RWPE1 (cell line): ENCODE measurements around the gene ITGAD.

Experiments used
- CTCF ChIA-PET: fragments of 350-600 bp; sonication (Branson Sonifier 250); formaldehyde crosslinking; extraction: SDS; loops from one replicate; lab custom pipeline; 2021; lab: Yijun Ruan, JAX
- POLR2A ChIA-PET: fragments of 400-600 bp; formaldehyde crosslinking; extraction: SDS; loops from one replicate; lab custom pipeline; 2020; ENCODE audit warnings: antibody characterized with exemption; ENCODE audit not compliant: low non-redundant PET; lab: Yijun Ruan, JAX
- DNase-seq: peaks from one replicate; pipeline ENCODE4 v3.0.0; 2012; ENCODE audit warnings: low spot score
- H3K27ac ChIP-seq: fragments of 450-650 bp; 2 replicates; pipeline ENCODE4 v1.5.1; 2017
- TF ChIP-seq, protein P1 (sequence below): fragments of 450-650 bp; conservative IDR thresholded peaks from 2 replicates; pipeline ENCODE4 v1.5.1; 2017; ENCODE audit warnings: low read depth, mild to moderate bottlenecking

ITGAD gene

DNA sequence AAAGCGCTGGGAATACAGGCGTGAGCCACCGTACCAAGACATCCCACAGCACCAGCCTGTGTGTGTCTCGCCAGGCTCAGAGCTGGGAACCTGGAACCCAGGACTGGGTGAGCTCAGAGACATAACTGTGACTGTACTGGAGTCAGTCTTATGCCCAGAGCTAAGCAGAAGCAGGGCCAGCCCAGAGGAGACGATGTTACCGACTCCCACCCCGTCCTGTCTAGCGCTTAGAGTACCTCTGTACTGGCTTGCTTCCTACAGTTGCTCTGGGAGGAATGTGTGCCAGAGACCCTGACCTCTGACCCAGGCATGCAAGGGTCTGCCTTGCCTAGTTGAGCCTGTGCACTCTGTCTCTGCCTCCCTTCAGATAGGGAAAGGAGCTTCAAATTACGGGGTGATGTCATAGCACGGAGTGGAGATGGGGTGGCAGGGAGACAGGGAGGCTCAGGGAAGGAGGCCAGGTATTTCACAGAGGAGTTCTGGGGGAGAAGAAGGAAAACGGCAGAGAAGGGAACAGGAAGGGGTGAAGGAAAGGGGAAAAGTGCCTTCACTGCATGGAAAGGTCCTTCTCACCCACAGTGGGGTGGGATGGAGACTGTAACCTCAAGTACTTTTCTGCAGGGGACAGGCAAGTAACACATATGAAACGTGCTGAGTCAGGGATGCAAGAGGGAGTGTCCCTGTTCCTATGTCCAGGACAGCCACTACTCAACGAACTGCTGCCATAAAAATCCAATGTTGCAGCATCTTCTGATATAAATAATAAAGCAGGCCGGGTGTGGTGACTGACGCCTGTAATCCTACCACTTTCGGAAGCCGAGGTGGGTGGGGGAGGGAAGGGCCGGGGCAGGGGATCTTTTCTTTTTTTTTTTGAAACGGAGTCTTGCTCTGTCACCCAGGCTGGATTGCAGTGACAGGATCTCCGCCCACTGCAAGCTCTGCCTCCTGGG lies 60.4 kb downstream of the ITGAD start:
- peak; percentile 35 for DNase-seq
- H3K27ac ChIP-seq: peak overlapping the region; percentile 100
- TF ChIP-seq, protein P1, sequence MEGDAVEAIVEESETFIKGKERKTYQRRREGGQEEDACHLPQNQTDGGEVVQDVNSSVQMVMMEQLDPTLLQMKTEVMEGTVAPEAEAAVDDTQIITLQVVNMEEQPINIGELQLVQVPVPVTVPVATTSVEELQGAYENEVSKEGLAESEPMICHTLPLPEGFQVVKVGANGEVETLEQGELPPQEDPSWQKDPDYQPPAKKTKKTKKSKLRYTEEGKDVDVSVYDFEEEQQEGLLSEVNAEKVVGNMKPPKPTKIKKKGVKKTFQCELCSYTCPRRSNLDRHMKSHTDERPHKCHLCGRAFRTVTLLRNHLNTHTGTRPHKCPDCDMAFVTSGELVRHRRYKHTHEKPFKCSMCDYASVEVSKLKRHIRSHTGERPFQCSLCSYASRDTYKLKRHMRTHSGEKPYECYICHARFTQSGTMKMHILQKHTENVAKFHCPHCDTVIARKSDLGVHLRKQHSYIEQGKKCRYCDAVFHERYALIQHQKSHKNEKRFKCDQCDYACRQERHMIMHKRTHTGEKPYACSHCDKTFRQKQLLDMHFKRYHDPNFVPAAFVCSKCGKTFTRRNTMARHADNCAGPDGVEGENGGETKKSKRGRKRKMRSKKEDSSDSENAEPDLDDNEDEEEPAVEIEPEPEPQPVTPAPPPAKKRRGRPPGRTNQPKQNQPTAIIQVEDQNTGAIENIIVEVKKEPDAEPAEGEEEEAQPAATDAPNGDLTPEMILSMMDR: no peak
- ChIA-PET POLR2A (interaction anchor here (0.6 to 0.7 kb wide), 3 partner anchors 13 to 147 kb away, joined by 3 to 4 read pairs (median 3); no protein-coding TSS in a partner anchor), CTCF (interaction anchor here (0.5 to 0.6 kb wide), 3 partner anchors 311 to 471 kb away, joined by 3 to 4 read pairs (median 3); no protein-coding TSS in a partner anchor)

DNA sequence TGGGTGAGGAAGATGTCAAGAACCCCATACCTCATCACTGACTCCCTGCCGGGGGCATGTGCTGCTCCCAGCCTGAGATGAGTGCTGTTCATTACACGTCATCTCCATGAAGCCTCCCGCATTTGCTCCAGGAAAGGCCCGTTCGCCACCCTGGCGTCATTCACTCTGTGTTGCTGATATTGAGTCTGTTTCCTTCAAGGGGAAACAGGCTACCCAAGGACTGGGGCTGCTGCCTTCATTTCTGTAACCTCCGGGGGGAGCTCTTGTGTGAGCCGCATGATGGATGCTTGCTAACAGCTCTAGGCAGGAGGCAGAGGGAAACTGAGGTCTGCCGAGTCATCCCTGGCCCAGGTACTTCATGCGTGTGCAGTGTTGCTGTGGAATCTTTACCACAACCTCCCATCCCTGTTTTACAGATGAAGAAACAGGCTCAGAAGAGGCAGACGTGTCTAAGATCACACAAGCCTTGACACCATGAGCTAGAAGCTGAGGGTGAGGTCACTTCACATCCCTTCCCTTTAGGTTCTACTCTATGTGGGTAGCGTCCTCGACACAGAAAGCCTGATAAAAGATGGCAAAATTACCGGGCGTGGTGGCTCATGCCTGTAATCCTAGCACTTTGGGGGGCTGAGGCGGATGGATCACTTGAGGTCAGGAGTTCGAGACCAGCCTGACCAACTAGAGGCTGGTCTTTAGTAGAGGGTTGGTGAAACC lies 62.6 kb downstream of the ITGAD start:
- ChIA-PET CTCF (no interaction called here), POLR2A (no interaction called here)
- peak overlapping the region; percentile 100 for H3K27ac ChIP-seq
- TF ChIP-seq, protein P1: no peak
- no peak for DNase-seq

DNA sequence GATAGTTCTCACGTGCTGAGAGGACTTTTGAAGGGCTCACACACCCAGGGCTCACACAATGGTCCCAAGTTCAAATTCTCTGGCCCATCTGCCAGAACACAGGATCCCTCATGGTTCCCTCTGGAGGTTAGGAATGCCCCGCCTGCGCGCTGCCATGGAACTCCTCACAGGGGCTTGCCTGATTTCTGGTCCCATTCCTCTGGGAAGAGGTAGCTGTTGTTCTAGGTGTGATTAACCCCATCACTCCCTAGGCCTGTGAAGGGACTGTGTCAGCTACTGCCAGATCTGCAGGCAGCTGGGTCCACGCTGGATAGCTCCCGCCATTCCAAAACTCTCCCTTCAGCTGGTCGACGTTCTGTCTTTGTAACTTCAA lies 63.8 kb downstream of the ITGAD start:
- TF ChIP-seq, protein P1: no peak
- ChIA-PET POLR2A (interaction anchor here (0.5 kb wide), 1 partner anchor 1444 kb away, joined by 5 read pairs; no protein-coding TSS in a partner anchor), CTCF (no interaction called here)
- peak overlapping the region; percentile 100 for H3K27ac ChIP-seq
- DNase-seq: no peak

DNA sequence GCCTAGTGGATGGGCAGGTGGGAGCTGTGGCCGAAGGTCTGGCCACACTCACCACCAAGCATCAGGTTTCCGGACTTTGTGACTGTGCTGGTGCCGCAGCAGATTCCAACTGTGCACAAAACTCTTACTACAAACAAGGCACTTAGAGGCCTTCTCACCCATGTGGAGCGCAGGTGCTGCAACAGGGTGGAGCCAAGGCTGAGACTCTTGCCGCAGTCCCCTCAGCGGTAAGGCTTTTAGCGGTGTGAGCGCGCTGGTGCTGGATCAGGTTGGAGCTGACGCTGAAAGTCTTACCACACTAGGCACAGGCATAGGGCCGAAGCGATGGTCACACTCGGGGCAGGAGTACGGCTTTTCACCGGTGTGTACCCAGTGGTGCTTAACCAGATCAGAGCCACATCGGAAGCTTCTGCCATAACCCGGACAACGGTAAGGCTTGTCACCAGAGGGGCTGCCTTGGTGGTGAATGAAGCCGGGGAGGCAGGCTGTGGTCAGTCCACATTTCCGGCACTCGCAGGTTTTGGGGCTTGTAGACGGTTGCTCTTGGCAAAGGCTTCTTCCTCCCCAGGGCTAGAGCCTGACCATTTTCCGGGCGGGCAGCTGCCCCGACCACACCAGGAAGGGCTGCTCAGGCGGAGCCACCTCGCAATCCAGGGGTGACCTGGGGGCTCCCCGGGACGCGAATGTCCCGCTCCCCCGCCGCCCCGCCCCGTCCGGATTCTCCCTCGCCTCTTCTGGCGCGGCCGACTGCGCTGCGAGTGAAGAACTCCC lies 65.1 kb downstream of the ITGAD start:
- ChIA-PET POLR2A (interaction anchor here (0.7 to 1.5 kb wide), 2 partner anchors 29 to 341 kb away, joined by 3 to 4 read pairs; partner anchors contain the start of gene KAT8), CTCF (interaction anchor here (0.5 to 0.9 kb wide), 6 partner anchors 12 to 84 kb away, joined by 3 to 6 read pairs (median 3); partner anchors contain the start of gene ZNF843)
- DNase-seq: peak; percentile 34
- peak overlapping the region; percentile 100 for H3K27ac ChIP-seq
- TF ChIP-seq, protein P1: no peak

DNA sequence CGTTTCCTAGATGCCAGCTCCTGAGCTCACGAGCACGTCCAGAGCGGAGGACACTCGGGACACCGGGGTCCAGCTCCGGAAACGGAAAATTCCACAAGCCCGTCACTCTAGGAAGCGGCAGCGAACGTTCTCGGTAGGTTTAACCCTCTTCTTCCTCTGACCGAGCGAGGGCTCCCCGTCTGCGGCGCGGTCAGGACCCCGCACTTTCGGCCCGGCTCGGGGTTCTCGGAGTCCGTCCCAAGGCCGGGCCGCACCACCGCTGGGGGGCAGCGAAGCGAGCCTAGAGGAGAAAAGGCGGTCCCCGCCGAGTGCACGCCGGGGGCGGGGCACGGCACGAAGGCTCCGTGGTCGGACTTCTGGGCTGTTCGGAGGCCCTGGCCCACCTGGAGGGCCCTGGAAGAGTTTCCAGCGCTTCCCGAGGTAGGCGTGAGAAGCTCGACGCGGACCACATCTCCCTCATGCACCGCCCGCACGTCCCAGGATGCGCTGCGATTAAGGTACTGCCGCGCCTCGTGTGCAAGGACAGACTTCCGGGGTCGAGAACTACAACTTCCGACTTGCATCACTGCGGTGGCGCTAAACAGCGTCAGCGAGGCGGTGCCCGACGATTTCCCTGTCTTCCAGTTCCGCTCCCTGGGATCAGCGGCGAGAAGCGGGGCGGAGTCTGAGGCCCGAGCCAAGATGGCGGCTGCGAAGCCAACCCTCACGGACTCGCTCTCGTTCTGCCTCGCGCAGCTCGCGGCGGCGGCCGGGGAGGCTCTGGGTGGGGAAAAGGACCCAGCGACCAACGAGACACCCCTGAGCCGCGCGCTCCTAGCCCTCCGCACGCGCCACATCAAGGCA lies 65.9 kb downstream of the ITGAD start, which contains the start of gene ARMC5:
ARMC5 (plus strand) TSS at position 658 of the 843 bp plus-strand sequence; CDS start at position 682, 24 bp downstream.
- TF ChIP-seq, protein P1: peak; percentile 74
- ChIA-PET CTCF (interaction anchor here (0.6 to 0.9 kb wide), 3 partner anchors 12 to 258 kb away, joined by 3 read pairs; no protein-coding TSS in a partner anchor), POLR2A (interaction anchor here (0.7 to 1.5 kb wide), 3 partner anchors 24 to 341 kb away, joined by 3 to 4 read pairs (median 3); partner anchors contain the start of gene KAT8)
- DNase-seq: peak; percentile 93
- H3K27ac ChIP-seq: peak within 1 kb of the TSS; percentile 100
